Activated T-cell treated with anti-CD3 and anti-CD28 coated beads, Interleukin-2, amount 50 U/mL, for 4 hours (primary cell): ENCODE measurements around the gene SLC45A1. TPM values are rescaled to one million over a fixed set of nuclear protein-coding genes. Genes with fewer than 3 reads are reported as not detected.

Source experiments
- ATAC-seq, 2 donors: fragments of 200-7000 bp; cut with Tn5 transposase; one replicate each; pipeline ENCODE4 v1.10.0; 2021
- DNase-seq: peaks from one replicate; pipeline ENCODE4 v3.0.0-alpha.2; 2020
- H3K27me3 Mint-ChIP-seq: one replicate; pipeline ENCODE4 v1.8.0; 2021; ENCODE audit warnings: low read depth, mixed read lengths
- H3K36me3 Mint-ChIP-seq: one replicate; pipeline ENCODE4 v1.8.0; 2022; ENCODE audit warnings: mixed read lengths; ENCODE audit not compliant: insufficient read depth
- H3K4me1 Mint-ChIP-seq: one replicate; pipeline ENCODE4 v1.8.0; 2021; ENCODE audit warnings: low read depth, mixed read lengths
- H3K4me3 Mint-ChIP-seq: one replicate; pipeline ENCODE4 v1.8.0; 2021; ENCODE audit warnings: mild to moderate bottlenecking, moderate library complexity, mixed read lengths
- H3K9me3 Mint-ChIP-seq: one replicate; pipeline ENCODE4 v1.8.0; 2021; ENCODE audit warnings: mixed read lengths
- total RNA-seq, 3 donors: library from RNA; stranded (reverse); gene quantifications; one replicate each; pipeline ENCODE4 v1.2.1, GENCODE V29; 2021

SLC45A1 gene
- total RNA-seq, 3 donors from 2014 or later: 0.38 to 0.61 (median 0.46) TPM

DNA sequence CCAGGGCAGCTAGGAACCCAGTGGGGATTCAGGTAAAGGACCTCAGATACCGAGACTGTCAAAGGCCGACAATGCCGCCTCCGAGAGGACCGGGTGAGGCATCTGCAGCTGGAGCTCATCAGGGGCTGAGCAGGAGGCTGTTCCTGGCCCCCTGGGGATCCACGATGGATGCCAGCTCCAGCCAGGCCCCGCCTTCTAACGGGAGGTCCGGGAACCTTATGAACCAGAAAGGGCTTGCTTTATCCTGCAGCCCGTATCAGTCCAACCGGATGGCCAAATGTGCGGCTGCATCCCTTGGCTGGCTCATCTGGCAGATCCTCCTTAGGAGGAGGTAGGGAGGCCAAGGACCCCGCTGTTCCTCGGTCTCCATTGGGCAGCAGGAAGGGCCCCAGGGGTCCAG lies 32.0 kb downstream of the SLC45A1 start:
- Mint-ChIP-seq H3K9me3 (no peaks in the 10 kb centered on the region), H3K27me3 (peaks cover 2% of the 10 kb centered on the region), H3K4me3 (no peak overlapping the region), H3K4me1 (peaks cover 2% of the 10 kb centered on the region), H3K36me3 (peaks cover 11% of the 10 kb centered on the region)
- ATAC-seq (no peak), DNase-seq (no peak)

DNA sequence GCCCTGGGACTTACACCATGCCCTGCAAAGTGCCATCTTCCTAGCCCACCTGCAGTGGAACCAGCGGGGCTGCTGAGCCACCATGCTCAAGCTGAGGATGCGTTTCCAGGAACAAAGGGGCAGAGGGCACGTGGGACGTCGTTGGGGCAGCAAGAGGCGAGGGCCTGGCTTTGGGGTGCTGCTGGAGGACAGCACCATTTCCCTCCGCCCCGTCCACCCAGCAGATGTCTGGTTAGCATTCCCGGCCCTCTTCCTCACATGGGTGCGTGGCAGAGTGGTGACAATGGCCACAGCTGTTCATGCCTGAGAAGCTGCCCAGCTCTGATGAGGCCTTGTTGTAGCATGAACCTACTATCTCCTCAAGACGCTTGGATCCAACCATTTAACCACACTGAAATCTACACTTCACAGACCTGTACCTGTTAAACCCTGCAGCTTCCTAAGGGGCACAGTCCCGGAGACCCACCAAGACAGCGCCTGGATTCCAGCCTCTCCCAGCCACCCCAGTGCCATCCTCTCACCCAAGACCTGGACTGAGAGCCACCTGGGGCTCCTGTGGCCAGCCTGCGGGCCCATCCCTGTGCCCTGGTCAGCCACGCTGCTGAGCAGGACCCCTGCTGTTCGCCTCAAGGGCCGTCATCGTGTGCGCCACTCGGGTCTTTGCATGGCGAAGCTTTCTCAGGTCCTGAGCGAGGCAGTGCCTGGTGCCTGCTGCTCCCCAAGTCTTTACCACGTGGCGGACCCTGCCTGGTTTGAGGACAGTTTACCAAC lies 33.2 kb downstream of the SLC45A1 start:
- H3K36me3 Mint-ChIP-seq: peaks cover 15% of the 10 kb centered on the region
- ATAC-seq: no peak

DNA sequence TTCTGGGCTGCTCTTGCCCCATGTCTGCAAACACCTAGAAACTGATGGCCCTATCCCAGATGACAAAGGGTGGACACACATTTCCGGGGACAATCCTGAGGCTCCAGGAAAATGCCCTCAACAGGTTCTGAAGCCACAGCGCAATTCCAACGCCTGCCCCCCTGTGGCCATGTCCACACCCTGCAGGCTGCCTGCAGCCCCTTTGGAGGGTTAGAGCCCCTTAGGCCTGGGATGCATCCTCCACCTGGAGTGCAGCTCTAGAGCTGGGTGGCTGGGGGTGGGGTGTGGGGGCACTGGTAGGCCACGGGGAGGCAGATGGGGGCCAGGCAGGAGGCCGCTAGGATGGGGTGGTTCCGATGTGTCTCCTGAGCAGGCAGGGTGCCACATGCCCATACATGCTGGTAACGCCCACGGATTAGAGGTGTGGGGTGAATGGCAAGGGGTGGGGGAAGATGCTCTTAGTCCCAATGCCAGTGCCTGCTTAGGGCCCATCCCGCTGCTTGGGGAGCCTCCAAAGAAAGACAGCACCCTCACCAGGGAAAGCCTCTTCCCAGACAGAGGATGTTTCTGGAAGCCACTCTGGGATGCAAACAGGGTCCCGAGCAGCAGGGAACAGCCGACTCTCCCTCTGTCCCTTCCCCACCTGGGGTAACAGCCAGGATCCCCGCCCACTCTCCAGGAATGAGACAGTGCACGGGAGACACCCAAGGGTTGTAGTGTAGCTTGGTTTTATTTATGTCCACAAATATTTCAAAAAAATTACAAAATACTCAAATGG lies 34.0 kb downstream of the SLC45A1 start:
- DNase-seq (no peak), ATAC-seq (no peak)
- H3K4me1 Mint-ChIP-seq: peaks cover 2% of the 10 kb centered on the region
- peaks cover 2% of the 10 kb centered on the region for H3K27me3 Mint-ChIP-seq
- H3K4me3 Mint-ChIP-seq: no peak overlapping the region
- no peaks in the 10 kb centered on the region for H3K9me3 Mint-ChIP-seq
- H3K36me3 Mint-ChIP-seq: peaks cover 17% of the 10 kb centered on the region

More for the DNA sequence above, 33.2 kb downstream of the SLC45A1 start:
- Mint-ChIP-seq H3K27me3 (peaks cover 2% of the 10 kb centered on the region), H3K9me3 (no peaks in the 10 kb centered on the region), H3K4me3 (no peak overlapping the region), H3K4me1 (peaks cover 2% of the 10 kb centered on the region)
- DNase-seq: no peak

DNA sequence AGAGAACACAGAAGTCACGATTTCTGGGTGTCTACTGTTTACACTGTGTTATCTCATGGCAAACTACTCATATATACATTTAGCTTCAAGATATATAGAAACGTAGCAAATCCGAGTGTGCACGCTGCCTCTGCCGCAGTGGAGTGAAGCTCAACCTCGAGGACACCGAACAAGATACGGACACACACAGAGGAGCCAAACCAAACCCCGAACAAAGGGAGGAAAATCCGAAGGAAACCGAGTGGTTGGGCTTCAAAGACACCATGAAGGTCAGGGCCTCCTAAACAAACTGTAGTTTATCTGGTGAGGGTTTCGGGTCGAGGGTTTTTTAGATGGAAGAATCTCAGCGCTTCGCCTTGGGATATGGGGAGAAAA lies 34.5 kb downstream of the SLC45A1 start:
- peaks cover 20% of the 10 kb centered on the region for H3K36me3 Mint-ChIP-seq
- H3K4me1 Mint-ChIP-seq: peaks cover 2% of the 10 kb centered on the region
- no peak overlapping the region for H3K4me3 Mint-ChIP-seq
- no peaks in the 10 kb centered on the region for H3K9me3 Mint-ChIP-seq
- DNase-seq (no peak), ATAC-seq (no peak)
- H3K27me3 Mint-ChIP-seq: peaks cover 2% of the 10 kb centered on the region

DNA sequence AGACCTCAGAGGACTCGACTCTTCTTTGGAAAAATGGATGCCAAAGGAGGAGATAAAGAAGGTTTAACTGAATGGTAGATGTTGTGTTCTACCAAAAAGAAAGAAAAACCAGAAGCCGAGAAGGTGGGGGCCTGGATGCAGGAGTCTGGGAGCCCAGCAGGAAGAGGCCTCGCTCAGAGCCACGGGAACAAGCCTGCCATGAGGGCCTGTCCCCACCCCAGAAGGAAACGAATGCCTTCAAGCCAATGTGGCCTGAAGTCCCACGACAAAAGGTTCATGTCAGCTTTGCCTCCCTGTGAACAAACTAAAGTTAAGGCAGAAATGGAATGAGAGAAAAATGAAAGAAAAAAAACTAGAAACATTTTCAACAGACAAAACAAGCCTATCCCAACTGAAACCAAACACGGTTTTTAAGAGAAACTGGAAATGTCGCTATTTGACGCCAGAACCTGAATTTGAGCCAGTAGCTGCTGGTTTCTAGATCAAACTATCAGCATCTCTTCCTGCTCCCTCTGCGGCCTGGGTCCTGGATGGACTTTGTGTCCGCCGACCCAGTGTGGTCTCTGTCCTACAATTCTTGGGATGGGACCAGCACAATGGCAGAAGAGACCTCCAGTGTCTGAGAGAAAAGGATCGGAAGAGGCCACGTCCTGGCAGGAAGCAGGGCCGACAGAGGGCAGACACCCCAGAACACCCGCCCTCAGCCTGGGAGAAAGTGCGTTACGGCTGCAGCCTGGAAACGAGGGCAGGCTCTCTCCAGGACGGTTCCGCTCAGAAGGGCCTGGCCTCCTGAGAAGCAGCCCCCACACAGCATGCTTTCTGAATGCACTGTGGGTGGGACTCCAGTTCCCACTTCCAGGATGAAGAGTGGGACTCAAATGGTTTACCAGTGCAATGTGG lies 35.2 kb downstream of the SLC45A1 start:
- peaks cover 24% of the 10 kb centered on the region for H3K36me3 Mint-ChIP-seq

DNA sequence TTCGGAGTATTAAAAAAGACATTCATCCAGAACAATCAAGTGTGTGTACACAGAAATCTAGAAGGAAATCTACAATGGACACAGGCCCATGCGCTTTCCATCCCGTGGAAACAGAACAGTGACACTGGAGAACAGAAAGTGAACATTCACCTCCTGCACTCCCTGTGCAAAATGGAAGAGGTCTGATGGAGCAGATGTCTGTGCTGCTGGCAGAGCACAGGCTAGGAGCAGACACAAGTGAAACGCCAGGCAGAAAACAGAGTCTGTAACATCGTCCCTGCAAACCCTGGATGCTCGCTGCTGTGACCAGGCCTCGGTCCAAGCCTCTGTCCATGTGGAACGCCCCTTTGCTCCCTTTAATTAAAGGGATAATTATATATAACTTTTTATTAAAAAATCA lies 36.1 kb downstream of the SLC45A1 start:
- Mint-ChIP-seq H3K9me3 (no peaks in the 10 kb centered on the region), H3K27me3 (no peaks in the 10 kb centered on the region), H3K4me1 (no peaks in the 10 kb centered on the region), H3K4me3 (no peak overlapping the region), H3K36me3 (peaks cover 24% of the 10 kb centered on the region)
- no peak for DNase-seq
- no peak for ATAC-seq

More for the DNA sequence above, 35.2 kb downstream of the SLC45A1 start:
- DNase-seq (no peak), ATAC-seq (no peak)
- Mint-ChIP-seq H3K27me3 (peaks cover 2% of the 10 kb centered on the region), H3K4me3 (no peak overlapping the region), H3K4me1 (peaks cover 2% of the 10 kb centered on the region), H3K9me3 (no peaks in the 10 kb centered on the region)

DNA sequence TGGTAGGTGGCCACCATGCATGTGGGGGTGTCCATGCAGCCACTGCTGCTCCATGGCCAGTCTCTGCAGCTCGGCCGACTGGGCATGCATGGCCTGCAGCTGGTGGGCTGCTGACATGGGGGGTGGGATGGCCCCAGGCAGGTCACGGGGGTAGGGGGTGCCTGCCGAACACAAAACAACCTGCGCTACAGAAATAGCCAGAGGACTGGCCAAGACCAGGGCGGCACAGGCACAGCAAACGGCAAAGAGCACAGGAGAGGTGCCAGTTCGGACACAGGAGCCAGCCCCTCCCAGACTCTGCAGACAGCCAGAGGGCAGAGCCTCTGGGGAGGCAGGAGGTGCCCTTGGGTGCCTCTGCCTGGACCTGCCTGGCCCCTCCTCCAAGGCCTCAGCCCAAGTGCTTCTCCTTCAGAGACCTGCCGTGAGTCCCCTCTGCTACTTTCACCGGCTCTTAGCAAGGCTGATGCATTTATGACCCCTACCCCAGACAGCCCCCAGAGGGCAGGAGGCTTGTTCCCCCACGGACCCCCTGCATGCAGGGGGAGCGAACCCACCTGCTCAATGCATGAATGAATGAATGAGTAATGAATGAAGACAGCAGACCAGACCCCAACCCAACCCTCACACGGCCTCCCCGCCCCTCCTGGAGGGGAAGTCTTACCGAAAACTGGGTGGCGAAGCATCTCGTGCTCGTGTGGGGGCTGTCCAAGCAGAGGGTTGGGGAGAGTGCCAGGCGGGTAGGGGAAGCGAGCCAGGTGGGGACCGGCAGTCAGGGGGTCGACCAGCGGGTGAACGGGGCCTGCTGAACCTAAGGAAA lies 37.7 kb downstream of the SLC45A1 start:
- H3K36me3 Mint-ChIP-seq: peaks cover 27% of the 10 kb centered on the region
- ATAC-seq (no peak), DNase-seq (no peak)
- H3K4me3 Mint-ChIP-seq: no peak overlapping the region
- no peaks in the 10 kb centered on the region for H3K9me3 Mint-ChIP-seq
- no peaks in the 10 kb centered on the region for H3K27me3 Mint-ChIP-seq
- no peaks in the 10 kb centered on the region for H3K4me1 Mint-ChIP-seq

DNA sequence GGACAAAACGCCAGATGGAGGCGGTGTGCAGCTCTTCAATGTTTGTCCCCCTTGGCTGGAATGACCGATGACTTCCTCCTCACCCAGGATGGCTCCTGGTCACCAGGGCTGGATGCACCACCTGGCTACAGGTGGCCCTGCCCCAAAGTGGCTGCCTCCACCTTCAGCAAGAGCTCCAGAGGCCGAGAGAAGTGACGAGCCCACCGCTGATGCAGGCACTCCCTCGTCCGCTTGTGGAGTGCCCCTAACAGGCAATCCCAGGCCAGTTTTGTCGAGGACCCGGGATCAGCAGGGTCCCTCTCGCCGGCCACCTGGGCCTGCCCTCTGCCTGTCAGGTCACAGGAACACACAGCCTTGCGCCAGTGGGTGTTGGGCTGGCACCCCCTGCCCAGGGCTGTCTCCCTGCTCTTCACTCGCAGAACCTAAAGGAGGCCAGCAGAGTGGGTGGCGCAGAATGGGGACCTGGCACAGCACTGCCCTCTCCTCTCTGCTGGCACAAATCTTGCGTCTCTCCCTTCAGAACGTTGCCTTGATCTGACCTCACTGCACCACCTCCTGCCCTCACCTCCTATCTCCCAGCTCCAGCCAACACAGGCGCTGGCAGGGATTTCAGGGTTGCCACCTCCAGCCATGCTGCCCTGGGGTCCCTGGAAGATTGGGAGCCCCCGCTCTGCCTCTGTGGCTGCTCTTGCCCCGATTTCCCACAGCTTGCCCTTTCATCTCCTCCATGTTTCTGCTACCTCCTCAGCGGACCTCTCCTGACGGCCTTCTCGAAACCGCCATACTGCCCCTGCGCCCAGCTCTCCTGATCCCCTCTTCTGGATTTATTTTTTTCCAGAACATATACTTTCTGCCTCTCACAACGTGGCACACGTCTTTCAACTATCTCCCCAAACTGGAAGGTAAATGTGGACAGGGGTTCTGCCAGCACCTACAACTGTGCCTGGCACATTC lies 38.6 kb downstream of the SLC45A1 start:
- Mint-ChIP-seq H3K4me3 (no peak overlapping the region), H3K27me3 (no peaks in the 10 kb centered on the region), H3K36me3 (peaks cover 27% of the 10 kb centered on the region), H3K9me3 (no peaks in the 10 kb centered on the region), H3K4me1 (no peaks in the 10 kb centered on the region)
- no peak for ATAC-seq
- DNase-seq: no peak

DNA sequence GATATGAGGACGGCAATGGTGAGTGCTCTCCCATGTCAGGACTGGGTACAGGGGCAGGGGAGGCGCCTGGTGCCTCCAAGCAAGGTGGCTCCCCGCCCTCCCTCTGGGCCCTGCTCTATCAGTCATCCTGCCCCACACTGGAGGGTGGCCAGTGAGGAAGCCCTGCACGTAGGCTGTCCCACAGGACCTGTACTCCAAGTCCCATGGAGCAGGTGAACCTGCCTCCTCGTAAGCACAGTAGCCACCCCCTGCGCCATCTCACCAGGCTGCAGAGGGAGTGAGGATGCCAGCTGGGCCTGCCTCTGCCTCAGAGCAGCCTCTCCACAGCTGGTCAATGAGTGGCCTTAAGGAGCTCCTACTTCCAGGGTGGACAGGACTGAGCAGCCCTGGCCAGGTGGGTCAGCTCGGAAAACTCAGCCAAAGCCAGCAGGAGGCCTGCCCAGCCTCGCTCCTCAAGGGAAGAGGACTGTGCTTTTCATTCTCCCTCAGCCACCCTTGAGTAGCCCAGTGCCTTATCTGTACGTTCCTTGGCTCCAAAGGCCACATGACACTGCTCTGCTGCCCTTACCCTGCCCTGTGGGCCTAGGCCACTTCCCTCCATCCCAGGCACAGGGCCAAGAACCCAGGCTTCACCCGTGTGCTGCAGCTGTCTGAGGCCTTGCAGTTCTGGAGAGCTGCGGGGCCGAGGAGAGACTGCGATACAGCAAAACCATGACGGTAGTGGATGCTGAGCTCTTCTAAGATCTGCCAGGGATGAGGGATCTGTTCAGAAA lies 39.6 kb downstream of the SLC45A1 start:
- DNase-seq: no peak
- H3K9me3 Mint-ChIP-seq: no peaks in the 10 kb centered on the region
- H3K27me3 Mint-ChIP-seq: no peaks in the 10 kb centered on the region
- no peaks in the 10 kb centered on the region for H3K4me1 Mint-ChIP-seq
- ATAC-seq: no peak
- H3K36me3 Mint-ChIP-seq: peaks cover 28% of the 10 kb centered on the region
- H3K4me3 Mint-ChIP-seq: no peak overlapping the region

DNA sequence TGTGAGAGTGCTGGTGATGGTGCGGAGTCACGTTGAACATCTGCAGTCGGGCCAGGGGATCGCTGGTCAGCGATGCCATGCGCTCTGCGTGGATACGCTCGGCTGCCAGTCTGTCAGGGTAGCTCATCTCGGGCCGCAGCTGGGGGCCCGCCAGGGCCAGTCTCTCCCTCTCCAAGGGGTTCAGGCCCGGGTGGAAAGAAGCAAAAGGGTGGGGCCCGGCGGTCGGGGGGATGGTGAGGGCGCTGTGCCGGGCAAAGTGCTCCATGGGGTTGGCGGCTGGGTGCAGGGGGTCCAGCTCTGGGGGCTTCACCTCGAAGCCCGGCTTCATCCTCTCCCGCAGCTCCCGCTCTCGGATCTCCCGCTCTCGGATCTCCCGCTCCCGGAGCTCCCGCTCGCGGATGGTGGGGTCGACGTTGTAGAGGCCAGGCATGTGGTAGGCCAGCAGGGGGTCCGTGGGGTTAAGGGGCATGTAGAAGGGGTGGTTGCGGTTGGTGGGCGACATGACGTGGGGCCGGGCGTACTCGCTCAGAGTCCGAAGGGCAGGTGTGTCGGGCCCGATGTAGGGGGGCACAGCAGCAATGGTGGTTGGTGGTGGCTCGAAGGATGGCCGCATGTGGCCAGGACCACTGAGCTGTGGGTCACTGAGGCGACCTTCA lies 40.5 kb downstream of the SLC45A1 start:
- Mint-ChIP-seq H3K27me3 (no peaks in the 10 kb centered on the region), H3K9me3 (no peaks in the 10 kb centered on the region), H3K36me3 (peaks cover 31% of the 10 kb centered on the region), H3K4me3 (no peak overlapping the region), H3K4me1 (no peaks in the 10 kb centered on the region)
- DNase-seq: no peak
- ATAC-seq: no peak

DNA sequence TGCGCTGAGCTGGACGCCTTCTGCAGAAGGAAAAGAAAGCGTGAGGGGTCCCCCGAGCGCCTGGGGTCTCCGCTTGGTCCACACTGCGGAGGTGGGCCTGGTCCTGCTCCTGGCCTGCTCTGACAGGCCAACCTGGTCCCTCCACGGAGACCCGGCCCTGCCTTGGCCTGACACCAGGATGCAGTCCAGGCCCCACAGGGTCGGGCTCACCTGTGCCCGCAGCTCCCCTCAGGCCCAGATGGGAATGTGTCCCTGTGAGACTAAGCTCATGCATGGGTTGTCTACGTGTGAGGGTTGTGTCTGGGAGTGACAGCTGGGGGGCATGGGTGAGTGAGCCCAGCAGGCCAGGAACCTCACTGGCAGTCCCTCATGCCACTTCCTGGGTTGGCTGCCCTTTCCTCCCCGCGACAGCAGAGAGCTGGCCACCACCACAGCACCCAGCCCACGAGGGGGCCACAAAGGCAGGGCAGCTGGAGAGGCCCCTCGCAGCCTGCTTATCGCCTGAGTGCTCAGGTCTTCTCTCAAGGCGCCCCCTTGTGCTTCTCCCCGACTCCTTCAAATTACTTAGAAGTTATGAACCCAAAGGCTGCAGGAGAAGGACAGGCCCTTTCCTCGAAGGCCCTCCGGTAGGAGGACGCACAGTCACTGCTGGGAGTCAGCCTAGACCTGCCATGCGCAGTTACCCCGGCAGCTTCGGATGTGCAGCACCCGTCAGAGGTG lies 41.1 kb downstream of the SLC45A1 start:
- ATAC-seq: no peak

More for the DNA sequence above, 41.1 kb downstream of the SLC45A1 start:
- Mint-ChIP-seq H3K4me1 (no peaks in the 10 kb centered on the region), H3K9me3 (no peaks in the 10 kb centered on the region), H3K4me3 (no peak overlapping the region), H3K36me3 (peaks cover 31% of the 10 kb centered on the region), H3K27me3 (no peaks in the 10 kb centered on the region)
- DNase-seq: no peak
